K562 (cell line): ENCODE measurements around the gene SRL. TPM values are rescaled to one million over a fixed set of nuclear protein-coding genes. Genes with fewer than 3 reads are reported as not detected.

Source experiments
- ARID4B ChIP-seq: sonication (generic); formaldehyde crosslinking; IDR thresholded peaks from 2 replicates; pipeline ENCODE4 v1.8.0; 2022; ENCODE audit warnings: mild to moderate bottlenecking, missing genetic modification reagents
- E2F8 ChIP-seq: fragments of 450-650 bp; IDR thresholded peaks from 2 replicates; pipeline ENCODE4 v1.7.1; 2018; ENCODE audit warnings: mild to moderate bottlenecking, low read depth; ENCODE audit not compliant: partially characterized antibody
- EWSR1 ChIP-seq: fragments of 450-650 bp; IDR thresholded peaks from 2 replicates; pipeline ENCODE4 v1.6.1; 2018; ENCODE audit warnings: borderline replicate concordance, mild to moderate bottlenecking, low read depth, moderate library complexity; ENCODE audit not compliant: partially characterized antibody
- HDGF ChIP-seq: fragments of 450-650 bp; IDR thresholded peaks from 2 replicates; pipeline ENCODE4 v1.6.1; 2016
- HLTF ChIP-seq: fragments of 450-650 bp; IDR thresholded peaks from 2 replicates; pipeline ENCODE4 v1.6.1; 2016
- MLX ChIP-seq, 2 experiments: fragments of 450-650 bp in 1 of 2; sonication (generic) in 1 of 2; formaldehyde crosslinking; conservative IDR thresholded peaks; 2 replicates each; pipeline versions ENCODE4 v1.4.0 to v1.8.1; 2020 to 2022; ENCODE audit warnings: mild to moderate bottlenecking in 1 of 2, missing genetic modification reagents in 1 of 2
- NCOA2 ChIP-seq, 2 experiments: fragments of 450-650 bp; IDR thresholded peaks; 2 replicates each; pipeline ENCODE4 v1.6.1; 2018; ENCODE audit warnings: mild to moderate bottlenecking in 2 of 2, moderate library complexity in 1 of 2; ENCODE audit not compliant: partially characterized antibody in 2 of 2
- NCOR1 ChIP-seq: fragments of 450-650 bp; IDR thresholded peaks from 2 replicates; pipeline ENCODE4 v1.6.1; 2016; ENCODE audit warnings: mild to moderate bottlenecking, moderate library complexity
- NELFE ChIP-seq: IDR thresholded peaks from 2 replicates; pipeline ENCODE4 v1.6.1; 2011; ENCODE audit warnings: mild to moderate bottlenecking; ENCODE audit not compliant: insufficient read depth, insufficient read length
- RREB1 ChIP-seq: fragments of 250-450 bp; sonication (Bioruptor Pico); IDR thresholded peaks from 2 replicates; pipeline ENCODE4 v1.4.0; 2020
- TAF9B ChIP-seq: fragments of 450-650 bp; IDR thresholded peaks from 2 replicates; pipeline ENCODE4 v1.6.1; 2018; ENCODE audit warnings: mild to moderate bottlenecking; ENCODE audit not compliant: partially characterized antibody
- ZNF239 ChIP-seq: fragments of 250-450 bp; sonication (Bioruptor Pico); IDR thresholded peaks from 2 replicates; pipeline ENCODE4 v1.4.0; 2020; ENCODE audit warnings: mild to moderate bottlenecking
- ZNF785 ChIP-seq: fragments of 250-450 bp; sonication (Bioruptor Pico); IDR thresholded peaks from 2 replicates; pipeline ENCODE4 v1.4.0; 2020; ENCODE audit warnings: mild to moderate bottlenecking
- polyA plus RNA-seq, 8 experiments: library from polyadenylated mRNA; depleted of rRNA in 4 of 8; stranded (reverse) in 5 of 8; unstranded in 3 of 8; fragments of >200 nt; fragmentation: Nextera tagmentation in 2 of 8; fragmentation: Illumina TruSeq in 1 of 8; extraction: Ambion mirVana in 2 of 8; extraction: Trizol in 1 of 8; gene quantifications; 2 replicates each; pipeline versions ENCODE4 v1.2.1 to v1.2.3, GENCODE V29; 2011 to 2014; ENCODE audit warnings: inconsistent platforms in 1 of 8, missing spikeins in 1 of 8
- total RNA-seq, 7 experiments: library from RNA; depleted of rRNA in 6 of 7; stranded (reverse); fragments of >200 nt in 6 of 7; fragmentation: Illumina TruSeq in 2 of 7; extraction: Trizol in 2 of 7; gene quantifications; 2 replicates each; pipeline versions ENCODE4 v1.2.1 to v1.2.3, GENCODE V29; 2011 to 2021; ENCODE audit warnings: low replicate concordance in 1 of 7

SRL gene
- total and polyA plus RNA-seq, 9 of the 15 experiments (the other 6 are each of a cell fraction or from before 2014, with no cell fraction given) = 0.01 TPM; not detected in 8

GRCh38 chr16:4244254-4245076 is 2.6 kb upstream of the SRL start (continued):
- TF ChIP-seq ARID4B (CRISPR knock-in tag) (no peak), HDGF (no peak), ZNF239 (CRISPR knock-in tag) (no peak), ZNF785 (CRISPR knock-in tag) (no peak), NCOA2 (IDR thresholded peaks at IDR 0.05; ENCODE audit: partially characterized antibody in 2 of 2) (no peak), HLTF (no peak), TAF9B (no peak), NELFE (no peak), EWSR1 (no peak), NCOR1 (no peak), RREB1 (no peak), E2F8 (no peak), MLX (CRISPR knock-in tag; conservative IDR thresholded peaks at IDR 0.05) (no peak)
